ENCODE results near the gene CAMKK2.

CAMKK2 gene

GRCh38 chr12:121295746-121296617 lies 527 bp downstream of the CAMKK2 start (continued):
- no peak for TF ChIP-seq PRDM1 (tag by site-specific recombination; IDR thresholded peaks at IDR 0.05)
- peak; percentile 63 for TF ChIP-seq KLF16 (tag by site-specific recombination; IDR thresholded peaks at IDR 0.05)
- TF ChIP-seq KLF8 (tag by site-specific recombination; IDR thresholded peaks at IDR 0.05): peak; percentile 28; the same call in 1 of the 2 replicates
- no peak for TF ChIP-seq ZNF654 (tag by site-specific recombination; IDR thresholded peaks at IDR 0.05; ENCODE audit: low read depth)
- TF ChIP-seq PRDM10 (tag by site-specific recombination; IDR thresholded peaks at IDR 0.05): no peak
- TF ChIP-seq ZNF140 (tag by site-specific recombination; IDR thresholded peaks at IDR 0.05): no peak
- no peak for TF ChIP-seq ZSCAN23 (tag by site-specific recombination; IDR thresholded peaks at IDR 0.05)
- TF ChIP-seq ZNF830 (tag by site-specific recombination; IDR thresholded peaks at IDR 0.05; ENCODE audit: low read depth): no peak
- no peak for TF ChIP-seq ZNF473 (tag by site-specific recombination; IDR thresholded peaks at IDR 0.05)
- no peak for TF ChIP-seq YY1 (tag by site-specific recombination; IDR thresholded peaks at IDR 0.05)
- no peak for TF ChIP-seq ZNF114 (tag by site-specific recombination; IDR thresholded peaks at IDR 0.05)
- no peak for TF ChIP-seq ZNF629 (tag by site-specific recombination; IDR thresholded peaks at IDR 0.05)
- no peak for TF ChIP-seq REPIN1 (tag by site-specific recombination; IDR thresholded peaks at IDR 0.05; ENCODE audit: low read depth)
- TF ChIP-seq ZNF223 (tag by site-specific recombination; IDR thresholded peaks at IDR 0.05): no peak
- TF ChIP-seq ZNF211 (tag by site-specific recombination; IDR thresholded peaks at IDR 0.05; ENCODE audit: low read depth): no peak
- no peak for TF ChIP-seq ZNF16 (tag by site-specific recombination; IDR thresholded peaks at IDR 0.05; ENCODE audit: low read depth)
- TF ChIP-seq ZNF239 (tag by site-specific recombination; IDR thresholded peaks at IDR 0.05): no peak
- TF ChIP-seq ZBTB26 (tag by site-specific recombination; optimal IDR thresholded peaks at IDR 0.05): no peak
- TF ChIP-seq ZNF335 (tag by site-specific recombination; conservative IDR thresholded peaks at IDR 0.05): peak; percentile 92
- TF ChIP-seq ZNF248 (tag by site-specific recombination; IDR thresholded peaks at IDR 0.05): no peak
- no peak for TF ChIP-seq ZNF571 (tag by site-specific recombination; IDR thresholded peaks at IDR 0.05)
- TF ChIP-seq SALL2 (tag by site-specific recombination; IDR thresholded peaks at IDR 0.05; ENCODE audit: borderline replicate concordance): no peak
- peak; percentile 52; the same call in 1 of the 2 replicates for TF ChIP-seq GLIS1 (tag by site-specific recombination; IDR thresholded peaks at IDR 0.05)
- TF ChIP-seq ZNF558 (tag by site-specific recombination; IDR thresholded peaks at IDR 0.05): no peak
- TF ChIP-seq ZNF501 (tag by site-specific recombination; IDR thresholded peaks at IDR 0.05): no peak
- TF ChIP-seq ZNF658 (tag by site-specific recombination; IDR thresholded peaks at IDR 0.05): no peak
- TF ChIP-seq KLF17 (tag by site-specific recombination; IDR thresholded peaks at IDR 0.05): no peak
- TF ChIP-seq TCF7L2 (IDR thresholded peaks at IDR 0.05; ENCODE audit: borderline replicate concordance, low read depth, low read length): no peak
- TF ChIP-seq EGR2 (tag by site-specific recombination; IDR thresholded peaks at IDR 0.05; ENCODE audit: low read depth): peak; percentile 30; the same call in 1 of the 2 replicates
- no peak for TF ChIP-seq ZNF585B (tag by site-specific recombination; IDR thresholded peaks at IDR 0.05)
- no peak for TF ChIP-seq ZNF664 (tag by site-specific recombination; IDR thresholded peaks at IDR 0.05)
- TF ChIP-seq ZNF354C (tag by site-specific recombination; IDR thresholded peaks at IDR 0.05; ENCODE audit: borderline replicate concordance, low read depth): no peak
- TF ChIP-seq ZBTB48 (tag by site-specific recombination; IDR thresholded peaks at IDR 0.05): peak; percentile 55; the same call in 1 of the 2 replicates
- no peak for TF ChIP-seq ZNF19 (tag by site-specific recombination; IDR thresholded peaks at IDR 0.05; ENCODE audit: low read depth)
